ENCODE data around the gene ZNF165.

Gene ZNF165

DNA sequence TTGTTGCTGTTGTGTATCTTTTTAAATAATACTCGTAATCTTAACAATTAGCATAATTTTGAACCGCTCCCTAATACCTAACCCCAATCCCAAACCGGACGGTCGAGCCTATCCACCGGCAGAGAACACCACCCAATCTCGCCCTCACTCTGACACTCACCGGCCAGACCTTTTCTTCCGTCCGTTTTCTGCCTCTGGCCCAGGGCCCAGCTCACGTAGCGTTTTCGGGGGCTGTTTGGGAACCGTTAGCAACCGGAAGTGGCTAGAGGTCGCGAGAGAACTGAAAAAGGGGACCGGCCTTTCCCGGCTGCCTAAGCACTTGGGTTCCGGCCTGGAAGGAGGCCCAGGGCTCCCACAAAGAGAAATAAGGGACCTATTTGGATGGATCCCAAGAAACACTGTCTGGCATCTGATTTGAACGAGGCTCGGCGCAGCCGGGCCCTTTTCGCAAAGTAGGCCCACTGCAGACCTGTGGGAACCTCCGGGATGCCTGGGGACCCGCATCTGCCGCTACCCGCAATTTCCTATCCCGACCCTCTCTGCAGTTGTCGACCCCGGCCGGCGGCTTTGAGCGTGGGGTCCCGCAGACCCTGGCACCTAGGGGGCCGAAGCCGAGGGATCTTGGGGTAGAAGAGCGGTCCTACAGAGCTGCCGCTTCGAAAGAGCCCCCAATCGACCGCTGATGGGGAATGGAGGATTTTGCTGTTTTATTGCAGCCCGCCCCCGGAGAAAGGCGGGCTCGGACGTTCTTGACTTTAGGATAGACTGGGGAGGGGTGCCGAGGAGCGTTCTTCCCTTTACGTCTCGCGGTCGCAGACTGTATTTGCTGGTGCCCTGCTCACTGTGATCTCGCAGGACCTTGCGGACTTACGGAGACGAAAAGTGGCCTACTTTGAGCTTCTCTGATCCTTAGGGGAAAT, 56.5 kb downstream of the ZNF165 start:
- H3K27ac ChIP-seq: peak overlapping the region; percentile 92

DNA sequence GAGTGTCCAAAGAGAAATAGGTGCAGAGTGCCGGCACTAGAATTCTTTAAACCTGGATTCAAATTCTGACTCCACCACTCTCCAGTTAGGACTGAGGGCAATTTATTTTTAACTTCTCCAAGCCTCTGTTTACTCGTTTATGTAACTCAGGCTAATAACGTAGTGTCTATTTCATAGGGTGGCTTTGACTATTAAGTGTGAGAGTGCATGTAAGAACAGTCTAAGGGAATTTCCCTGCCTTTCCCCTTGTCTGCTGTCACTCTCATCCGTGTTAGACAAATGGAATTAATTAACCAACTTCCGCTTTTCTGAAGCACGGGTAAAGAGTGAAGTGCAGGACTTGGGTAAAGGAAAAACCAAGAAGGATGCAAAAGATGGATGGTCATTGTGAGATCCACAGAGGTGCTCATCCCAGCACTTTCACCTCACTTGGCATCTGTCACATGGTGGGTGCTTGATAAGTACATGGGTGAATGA, 57.2 kb downstream of the ZNF165 start:
- Histone ChIP-seq H3K4me3 (ENCODE audit: low read depth, low read length) (peak overlapping the region; percentile 98), H3K36me3 (peaks cover 20% of the 10 kb centered on the region), H3K27ac (peak overlapping the region; percentile 92), H3K27me3 (ENCODE audit: insufficient read depth, low read depth, severe bottlenecking) (no peaks in the 10 kb centered on the region), H3K9me3 (ENCODE audit: severe bottlenecking) (no peaks in the 10 kb centered on the region)
- DNase-seq: no peak
- TF ChIP-seq, protein P1, sequence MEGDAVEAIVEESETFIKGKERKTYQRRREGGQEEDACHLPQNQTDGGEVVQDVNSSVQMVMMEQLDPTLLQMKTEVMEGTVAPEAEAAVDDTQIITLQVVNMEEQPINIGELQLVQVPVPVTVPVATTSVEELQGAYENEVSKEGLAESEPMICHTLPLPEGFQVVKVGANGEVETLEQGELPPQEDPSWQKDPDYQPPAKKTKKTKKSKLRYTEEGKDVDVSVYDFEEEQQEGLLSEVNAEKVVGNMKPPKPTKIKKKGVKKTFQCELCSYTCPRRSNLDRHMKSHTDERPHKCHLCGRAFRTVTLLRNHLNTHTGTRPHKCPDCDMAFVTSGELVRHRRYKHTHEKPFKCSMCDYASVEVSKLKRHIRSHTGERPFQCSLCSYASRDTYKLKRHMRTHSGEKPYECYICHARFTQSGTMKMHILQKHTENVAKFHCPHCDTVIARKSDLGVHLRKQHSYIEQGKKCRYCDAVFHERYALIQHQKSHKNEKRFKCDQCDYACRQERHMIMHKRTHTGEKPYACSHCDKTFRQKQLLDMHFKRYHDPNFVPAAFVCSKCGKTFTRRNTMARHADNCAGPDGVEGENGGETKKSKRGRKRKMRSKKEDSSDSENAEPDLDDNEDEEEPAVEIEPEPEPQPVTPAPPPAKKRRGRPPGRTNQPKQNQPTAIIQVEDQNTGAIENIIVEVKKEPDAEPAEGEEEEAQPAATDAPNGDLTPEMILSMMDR (IDR thresholded peaks at IDR 0.05; ENCODE audit: low read depth, low read length): no peak

More for the DNA sequence above, 56.5 kb downstream of the ZNF165 start:
- H3K36me3 ChIP-seq: peaks cover 23% of the 10 kb centered on the region
- no peaks in the 10 kb centered on the region for H3K27me3 ChIP-seq (ENCODE audit: insufficient read depth, low read depth, severe bottlenecking)
- peak overlapping the region; percentile 98 for H3K4me3 ChIP-seq (ENCODE audit: low read depth, low read length)
- TF ChIP-seq, protein P1 (IDR thresholded peaks at IDR 0.05; ENCODE audit: low read depth, low read length): no peak
- DNase-seq: peak; percentile 95
- no peaks in the 10 kb centered on the region for H3K9me3 ChIP-seq (ENCODE audit: severe bottlenecking)
